Gastroesophageal sphincter (tissue), 4 donors: ENCODE measurements around the gene AFAP1. TPM values are rescaled to one million over a fixed set of nuclear protein-coding genes. Genes with fewer than 3 reads are reported as not detected.

Experiments
- ATAC-seq: fragments of 150-250 bp; one replicate; pipeline ENCODE4 v1.9.1; 2016; ENCODE audit warnings: mild to moderate bottlenecking, moderate library complexity
- H3K27ac ChIP-seq, 4 donors: fragments of 200-600 bp; sonication (generic) in 3 of 4; 1 replicate in 3 of 4; 2 replicates in 1 of 4; pipeline ENCODE4 v1.5.1; 2016 to 2019
- H3K27me3 ChIP-seq: fragments of 200-600 bp; sonication (generic); one replicate; pipeline ENCODE4 v1.5.1; 2019
- H3K36me3 ChIP-seq, 2 donors: fragments of 200-600 bp; sonication (generic); one replicate each; pipeline ENCODE4 v1.5.1; 2019; ENCODE audit warnings: control low read depth in 1 of 2
- H3K4me1 ChIP-seq, 3 donors: fragments of 200-600 bp; sonication (generic); 1 replicate in 2 of 3; 2 replicates in 1 of 3; pipeline ENCODE4 v1.5.1; 2016 to 2019; ENCODE audit warnings: control low read depth in 2 of 3
- H3K4me3 ChIP-seq, 2 donors: fragments of 200-600 bp; sonication (generic); one replicate each; pipeline ENCODE4 v1.5.1; 2019; ENCODE audit warnings: mild to moderate bottlenecking in 1 of 2, moderate library complexity in 1 of 2
- H3K9me3 ChIP-seq, 3 donors: fragments of 200-600 bp; sonication (generic); one replicate each; pipeline ENCODE4 v1.5.1; 2017 to 2019; ENCODE audit warnings: control low read depth in 2 of 3
- EP300 ChIP-seq: sonication (generic); formaldehyde crosslinking; IDR thresholded peaks from one replicate; pipeline ENCODE4 v1.6.1; 2017; ENCODE audit warnings: antibody characterized with exemption, mild to moderate bottlenecking
- POLR2A ChIP-seq, 2 donors: fragments of 450-650 bp; IDR thresholded peaks; one replicate each; pipeline ENCODE4 v1.6.1; 2017; ENCODE audit warnings: antibody characterized with exemption in 2 of 2, mild to moderate bottlenecking in 2 of 2, moderate library complexity in 1 of 2
- POLR2AphosphoS5 ChIP-seq: sonication (generic); formaldehyde crosslinking; IDR thresholded peaks from one replicate; pipeline ENCODE4 v1.6.1; 2017; ENCODE audit warnings: antibody characterized with exemption
- WGBS, 2 donors: methylation state at CpG; one replicate each; pipeline ENCODE4 v1.1.5; 2018; ENCODE audit warnings: low coverage in 1 of 2; 5-methylcytosine and 5-hydroxymethylcytosine counted together
- total RNA-seq, 4 donors: library from RNA; depleted of rRNA; stranded (reverse); fragments of >200 nt; gene quantifications; one replicate each; pipeline ENCODE4 v1.1.0, GENCODE V29; 2016
- TF ChIP-seq, protein P1 (sequence below), 4 experiments: fragments of 200-600 bp in 2 of 4; fragments of 450-650 bp in 2 of 4; sonication (generic) in 1 of 4; IDR thresholded peaks; one replicate each; pipeline ENCODE4 v1.5.1; 2017 to 2019; ENCODE audit warnings: antibody characterized with exemption in 4 of 4, mild to moderate bottlenecking in 2 of 4, moderate library complexity in 2 of 4

AFAP1 gene
- total RNA-seq, 4 donors from 2014 or later, result 32.0 to 79.7 (median 48.1) TPM

DNA sequence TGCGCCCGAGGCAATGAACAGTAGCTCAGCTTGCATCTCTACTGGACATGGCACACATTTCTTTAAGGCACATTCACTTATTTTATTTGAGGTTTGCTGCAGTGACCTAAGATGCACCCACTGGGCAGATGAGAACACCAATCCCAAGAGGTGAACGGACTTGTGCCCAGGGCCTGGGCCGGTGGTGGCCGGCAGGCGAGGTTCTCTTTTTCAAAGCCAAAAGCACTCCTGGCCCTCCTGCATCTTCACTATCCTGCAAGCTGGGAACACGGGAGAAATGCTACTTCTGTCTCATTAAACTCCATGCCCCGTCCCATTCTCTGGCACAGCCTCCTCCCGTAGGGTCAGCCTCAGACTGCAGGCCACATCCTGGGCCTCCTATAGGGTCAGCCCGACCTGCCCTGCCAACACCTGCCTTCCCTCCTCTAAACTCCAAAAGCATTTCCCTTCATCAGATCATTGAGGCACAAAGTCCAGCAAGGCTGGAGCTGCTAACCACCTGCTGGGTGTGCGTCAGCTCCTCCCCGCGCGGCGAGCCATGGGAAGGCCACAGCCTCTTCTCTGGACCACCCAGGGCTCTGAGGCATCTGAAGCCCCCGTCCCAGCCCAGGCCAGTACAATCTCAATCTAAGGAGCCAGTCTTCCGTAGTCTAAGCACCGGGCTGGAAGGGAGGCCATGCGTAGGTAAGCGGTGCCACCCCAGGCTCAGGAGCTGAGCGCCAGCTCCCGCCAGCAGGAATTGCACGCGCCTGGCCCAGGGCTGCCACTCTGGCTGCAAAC lies 166.1 kb downstream of the AFAP1 start:
- H3K4me3 ChIP-seq, result no peak overlapping the region
- peaks cover 0 to 61% (median 9%) of the 10 kb centered on the region in 3 donors for H3K4me1 ChIP-seq
- H3K36me3 ChIP-seq, result peaks cover 0 to 100% of the 10 kb centered on the region in 2 donors
- no peak for ATAC-seq
- H3K27ac ChIP-seq, result peak overlapping the region in 3 of 4 donors; percentile 39 to 71 (median 61)
- no peaks in the 10 kb centered on the region for H3K9me3 ChIP-seq
- 86 to 92% methylated on average over 2 to 7 of the region's 24 CpGs for WGBS, 2 donors
- TF ChIP-seq, protein P1, sequence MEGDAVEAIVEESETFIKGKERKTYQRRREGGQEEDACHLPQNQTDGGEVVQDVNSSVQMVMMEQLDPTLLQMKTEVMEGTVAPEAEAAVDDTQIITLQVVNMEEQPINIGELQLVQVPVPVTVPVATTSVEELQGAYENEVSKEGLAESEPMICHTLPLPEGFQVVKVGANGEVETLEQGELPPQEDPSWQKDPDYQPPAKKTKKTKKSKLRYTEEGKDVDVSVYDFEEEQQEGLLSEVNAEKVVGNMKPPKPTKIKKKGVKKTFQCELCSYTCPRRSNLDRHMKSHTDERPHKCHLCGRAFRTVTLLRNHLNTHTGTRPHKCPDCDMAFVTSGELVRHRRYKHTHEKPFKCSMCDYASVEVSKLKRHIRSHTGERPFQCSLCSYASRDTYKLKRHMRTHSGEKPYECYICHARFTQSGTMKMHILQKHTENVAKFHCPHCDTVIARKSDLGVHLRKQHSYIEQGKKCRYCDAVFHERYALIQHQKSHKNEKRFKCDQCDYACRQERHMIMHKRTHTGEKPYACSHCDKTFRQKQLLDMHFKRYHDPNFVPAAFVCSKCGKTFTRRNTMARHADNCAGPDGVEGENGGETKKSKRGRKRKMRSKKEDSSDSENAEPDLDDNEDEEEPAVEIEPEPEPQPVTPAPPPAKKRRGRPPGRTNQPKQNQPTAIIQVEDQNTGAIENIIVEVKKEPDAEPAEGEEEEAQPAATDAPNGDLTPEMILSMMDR (IDR thresholded peaks at IDR 0.05), result no peak
- no peak for TF ChIP-seq EP300
- no peak for TF ChIP-seq POLR2A (IDR thresholded peaks at IDR 0.05)
- no peak for TF ChIP-seq POLR2AphosphoS5
- no peaks in the 10 kb centered on the region for H3K27me3 ChIP-seq

DNA sequence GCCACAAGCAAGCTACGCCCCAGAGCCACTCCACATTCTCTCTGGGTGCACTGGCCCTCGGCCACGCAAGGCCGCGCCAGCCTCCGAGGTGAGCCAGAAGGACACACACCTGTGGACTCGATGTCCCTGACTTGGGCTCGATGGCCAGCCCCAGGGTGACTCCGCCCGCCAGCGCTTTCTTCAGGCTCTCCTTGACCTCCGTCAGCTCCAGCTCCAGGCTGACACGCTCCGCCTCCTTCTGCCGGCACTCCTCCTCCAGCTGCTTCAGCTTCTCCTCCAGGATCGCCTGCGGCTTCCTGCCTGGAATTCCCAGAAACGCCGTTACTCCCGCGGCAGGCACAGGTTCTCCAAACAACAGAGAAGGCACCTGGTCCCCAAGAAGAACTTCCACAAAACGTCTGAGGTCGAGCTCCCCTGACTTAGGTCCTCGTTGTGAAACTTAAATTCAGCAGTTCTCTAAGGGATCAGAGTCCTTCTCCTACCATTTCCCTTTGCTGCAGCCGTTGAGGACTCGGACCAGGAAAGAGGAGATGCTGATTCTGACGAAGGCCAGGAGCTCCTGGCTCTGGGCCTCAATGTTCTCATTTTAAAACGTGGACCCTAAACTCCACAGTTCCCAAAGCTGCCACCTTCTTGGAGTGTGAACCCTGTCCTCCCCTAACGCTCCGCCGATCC lies 166.8 kb downstream of the AFAP1 start:
- Histone ChIP-seq H3K9me3 (no peaks in the 10 kb centered on the region), H3K27ac (peak overlapping the region in 3 of 4 donors; percentile 61 to 71 (median 65)), H3K4me1 (peaks cover 0 to 58% (median 9%) of the 10 kb centered on the region in 3 donors), H3K36me3 (peaks cover 0 to 100% of the 10 kb centered on the region in 2 donors), H3K27me3 (no peaks in the 10 kb centered on the region), H3K4me3 (peak overlapping the region in 1 of 2 donors; percentile 17)
- peak; percentile 80 for ATAC-seq
- WGBS, 2 donors, result 45 to 74% methylated on average over 12 to 16 of the region's 31 CpGs
- TF ChIP-seq, protein P1 (IDR thresholded peaks at IDR 0.05), result no peak
- TF ChIP-seq POLR2A (IDR thresholded peaks at IDR 0.05) (no peak), POLR2AphosphoS5 (peak; percentile 12)

DNA sequence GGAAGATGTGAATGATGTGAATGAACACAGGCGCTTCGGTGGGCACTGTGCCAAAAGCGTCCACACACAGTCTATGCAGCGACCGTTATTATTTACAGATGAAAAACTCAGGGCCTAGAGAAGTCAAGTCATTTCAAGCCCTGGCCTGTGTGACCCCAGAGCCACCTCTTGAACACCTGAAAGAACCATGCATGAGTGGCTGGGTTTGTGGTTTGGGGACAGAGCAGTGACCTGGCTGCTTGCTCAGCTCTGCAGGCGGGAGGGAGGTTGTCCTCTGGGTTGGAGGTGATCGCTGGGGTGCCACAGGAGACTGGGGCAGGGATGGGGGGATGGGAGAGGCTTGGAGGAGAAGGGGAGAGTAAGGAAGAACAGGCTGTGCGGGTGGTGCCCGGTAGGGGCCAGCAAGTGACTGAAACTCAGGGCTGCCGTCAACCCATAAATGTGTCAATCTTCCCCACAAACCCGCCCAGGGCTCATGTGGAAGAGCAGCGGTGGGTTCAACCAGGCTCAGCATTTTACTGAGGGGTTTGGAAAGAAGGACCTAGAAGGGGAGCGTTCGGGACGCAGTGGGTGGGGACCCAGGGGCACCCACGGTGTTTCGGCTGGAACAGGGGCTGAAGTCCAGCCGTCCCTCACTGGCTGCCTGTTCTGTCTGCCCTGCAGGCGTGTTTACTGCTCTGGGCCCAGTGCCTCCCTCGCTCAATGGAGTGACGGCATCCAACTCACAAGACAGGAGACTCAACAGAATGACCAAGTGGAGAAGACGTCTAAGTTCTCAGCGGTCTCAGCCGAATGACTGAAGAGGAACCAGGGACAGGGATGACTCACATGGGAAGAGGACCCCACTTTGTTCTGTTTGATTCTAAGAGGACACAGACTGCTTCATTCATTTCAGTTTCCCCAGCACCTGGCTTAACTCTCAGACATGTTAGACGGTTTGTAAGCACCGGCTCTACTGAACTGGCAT lies 167.8 kb downstream of the AFAP1 start:
- no peaks in the 10 kb centered on the region for H3K9me3 ChIP-seq
- H3K36me3 ChIP-seq, result peaks cover 0 to 100% of the 10 kb centered on the region in 2 donors
- TF ChIP-seq POLR2AphosphoS5, result no peak
- TF ChIP-seq POLR2A (IDR thresholded peaks at IDR 0.05), result no peak
- TF ChIP-seq EP300, result no peak
- TF ChIP-seq, protein P1 (IDR thresholded peaks at IDR 0.05), result no peak
- no peaks in the 10 kb centered on the region for H3K27me3 ChIP-seq
- peak overlapping the region in 3 of 4 donors; percentile 61 to 71 (median 65) for H3K27ac ChIP-seq
- 51 to 65% methylated on average over 19 to 21 of the region's 26 CpGs for WGBS, 2 donors
- peaks cover 0 to 66% (median 10%) of the 10 kb centered on the region in 3 donors for H3K4me1 ChIP-seq
- no peak for ATAC-seq
- H3K4me3 ChIP-seq, result no peak overlapping the region

DNA sequence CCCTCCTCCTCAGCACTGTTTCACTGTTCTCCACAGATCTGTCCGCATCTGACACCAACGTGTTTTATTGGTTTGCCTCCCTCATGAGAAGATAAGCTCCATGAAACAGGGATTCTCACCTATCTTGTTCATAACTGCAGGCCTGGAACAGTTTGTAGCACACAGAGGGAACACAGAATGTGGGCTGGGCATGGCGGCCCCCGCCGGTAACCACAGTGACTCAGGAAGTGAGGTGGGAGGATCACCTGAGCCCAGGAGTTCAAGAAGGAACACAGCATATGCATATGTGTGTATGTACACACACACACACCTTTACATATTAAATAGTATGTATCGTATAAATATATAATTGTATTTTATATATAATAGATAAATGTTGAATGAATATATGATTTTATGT lies 168.6 kb downstream of the AFAP1 start:
- 48 to 64% methylated on average over 5 of the region's 6 CpGs for WGBS, 2 donors
- Histone ChIP-seq H3K4me3 (no peak overlapping the region), H3K9me3 (no peaks in the 10 kb centered on the region), H3K27ac (peak overlapping the region in 2 of 4 donors; percentile 21 to 39), H3K36me3 (peaks cover 0 to 100% of the 10 kb centered on the region in 2 donors), H3K27me3 (no peaks in the 10 kb centered on the region), H3K4me1 (peaks cover 0 to 74% (median 12%) of the 10 kb centered on the region in 3 donors)
- TF ChIP-seq, protein P1 (IDR thresholded peaks at IDR 0.05), result no peak
- no peak for TF ChIP-seq EP300
- no peak for TF ChIP-seq POLR2A (IDR thresholded peaks at IDR 0.05)
- TF ChIP-seq POLR2AphosphoS5, result no peak
- no peak for ATAC-seq
